GM19099 (cell line): ENCODE measurements around the gene CELF3.
A peak's percentile ranks its signal among the peaks of the same experiment; 100 is the strongest.

Experiments
- POLR2A ChIP-seq: IDR thresholded peaks from 3 replicates; pipeline ENCODE4 v1.6.1; 2011; ENCODE audit warnings: low read depth; ENCODE audit not compliant: insufficient read length; ENCODE audit errors: extremely low read depth

CELF3 gene

DNA sequence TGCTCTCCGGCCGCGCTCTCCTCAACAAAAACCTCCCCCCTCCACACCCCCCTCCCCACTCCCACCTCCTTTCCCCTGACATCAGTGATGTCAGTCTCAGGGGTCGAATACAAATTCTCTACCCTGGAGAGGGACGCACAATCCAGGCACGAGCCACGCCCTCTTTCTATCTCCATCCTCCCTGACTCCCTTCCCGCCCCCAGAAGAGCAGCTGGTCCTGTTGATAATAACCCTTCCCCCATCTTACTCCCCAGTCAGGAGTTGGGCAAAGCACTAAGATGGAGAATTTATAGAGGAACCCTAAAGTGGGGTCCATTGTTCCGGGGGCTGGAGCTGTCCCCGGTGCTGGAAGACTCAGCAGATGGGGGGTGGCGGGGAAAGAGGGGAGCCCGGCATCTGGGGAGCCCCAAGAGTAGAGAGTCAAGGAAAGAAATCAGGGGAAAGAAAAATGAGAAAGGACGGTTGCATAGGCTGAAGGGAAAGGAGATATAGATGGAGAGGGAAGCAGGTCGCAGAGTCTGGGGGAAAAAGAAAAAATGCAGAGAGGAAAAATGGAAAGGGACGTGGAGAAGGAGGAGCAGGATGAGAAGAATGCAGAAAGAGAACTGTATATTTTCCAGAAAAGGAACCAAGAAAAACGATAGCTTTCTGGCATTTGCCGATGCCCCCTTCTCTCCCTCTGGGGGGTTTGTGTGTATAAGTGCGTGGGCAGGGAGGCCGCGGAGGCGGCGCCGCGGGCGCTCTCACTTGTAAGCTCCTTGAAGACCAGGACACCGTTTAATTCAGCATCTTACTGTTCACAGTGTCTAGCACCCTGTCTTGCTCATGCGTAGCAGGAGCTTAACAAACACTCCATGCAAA lies at the start of gene CELF3:
Gene CELF3 (minus strand): TSS at position 33 of the 861 bp plus-strand sequence. CDS start 783 bp downstream, outside the sequence.
- no peak for TF ChIP-seq POLR2A

- TF ChIP-seq POLR2A = no peak
Observed at GRCh38 chr1:151763990-151764389, 47.4 kb upstream of the CELF3 start.

GRCh38 chr1:151762941-151763921 lies 46.6 kb upstream of the CELF3 start, which contains the start of gene MRPL9:
Gene MRPL9, minus strand, starts transcription at chr1:151763496. Its CDS starts 17 bp downstream, at chr1:151763479.
- peak; percentile 84 for TF ChIP-seq POLR2A

DNA sequence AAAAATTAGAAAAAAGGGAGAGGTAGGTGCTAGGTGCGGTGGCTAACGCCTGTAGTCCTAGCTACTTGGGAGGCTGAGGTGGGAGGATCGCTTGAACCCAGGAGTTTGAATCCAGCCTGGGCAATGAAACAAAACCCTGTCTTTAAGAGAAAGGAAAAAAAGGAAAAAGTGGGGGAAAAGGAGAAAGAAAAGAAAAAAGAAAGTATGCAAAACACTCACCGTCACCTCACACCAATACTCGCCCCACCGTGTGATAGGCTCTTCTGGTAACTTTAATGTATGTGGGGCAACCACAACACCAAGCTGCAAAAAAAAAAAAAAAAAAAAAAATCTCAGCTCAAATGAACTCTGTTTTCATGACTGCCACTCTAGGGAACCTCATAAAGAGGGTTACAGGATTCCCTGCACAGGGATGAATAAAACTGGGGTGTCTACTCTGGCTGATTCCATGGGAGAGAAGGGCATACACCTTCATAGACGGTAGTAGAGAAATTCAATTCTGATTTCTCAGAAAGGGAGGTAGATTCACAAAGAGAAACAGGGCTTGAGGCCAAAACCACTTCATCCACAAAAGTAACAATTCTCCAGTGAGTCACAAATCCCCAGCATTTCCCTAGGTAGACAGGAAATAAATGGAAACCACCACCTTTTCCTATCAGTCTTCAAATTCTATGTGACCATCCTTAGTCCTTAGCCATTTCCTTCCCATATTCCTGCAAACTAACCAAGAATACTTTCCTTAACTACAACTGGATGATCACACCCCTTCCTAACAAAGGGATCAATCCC lies 44.2 kb upstream of the CELF3 start:
- TF ChIP-seq POLR2A = no peak

- TF ChIP-seq POLR2A = no peak
Observed at GRCh38 chr1:151759241-151759640, 42.6 kb upstream of the CELF3 start.

- no peak for TF ChIP-seq POLR2A
Observed at GRCh38 chr1:151756291-151756690, 39.7 kb upstream of the CELF3 start.

GRCh38 chr1:151741516-151741915 lies 24.9 kb upstream of the CELF3 start:
- no peak for TF ChIP-seq POLR2A

DNA sequence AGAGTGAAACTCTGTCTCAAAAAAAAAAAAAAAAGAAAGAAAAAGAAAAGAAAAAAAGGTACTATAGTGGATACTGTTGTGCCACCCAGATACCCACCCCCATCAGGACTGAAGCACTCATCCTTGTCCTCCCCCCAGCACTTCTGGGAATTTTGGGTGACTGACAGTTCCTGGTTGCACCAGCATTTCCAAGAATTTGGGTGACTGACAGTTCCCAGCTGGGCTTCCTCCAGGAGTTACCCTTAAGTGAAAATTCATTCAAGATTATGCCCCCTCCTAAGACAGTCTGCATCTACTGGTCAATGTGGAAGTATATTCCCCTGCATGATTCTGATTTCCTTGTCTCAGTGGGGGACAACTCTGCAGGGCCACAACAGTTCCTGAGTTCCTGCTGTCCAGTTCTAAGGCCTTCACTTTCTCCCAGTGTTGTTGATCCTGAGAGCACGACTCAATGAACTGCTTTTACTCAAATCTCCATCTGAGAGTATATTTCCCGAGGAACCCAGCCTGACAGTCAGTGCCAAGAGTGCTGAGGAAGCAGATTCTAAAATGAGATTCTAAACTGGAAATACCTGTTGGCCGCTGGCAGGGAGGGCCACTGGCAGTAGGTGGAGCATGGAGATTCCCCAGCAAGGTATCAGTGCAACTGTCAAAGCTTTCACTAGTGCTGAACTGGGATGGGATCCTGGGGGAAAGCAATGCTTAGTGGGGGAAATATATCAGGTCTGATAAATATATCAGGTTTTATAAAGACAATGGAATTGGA lies 23.2 kb upstream of the CELF3 start:
- TF ChIP-seq POLR2A = no peak

GRCh38 chr1:151737479-151737878 lies 20.9 kb upstream of the CELF3 start:
- no peak for TF ChIP-seq POLR2A

GRCh38 chr1:151737026-151737425 lies 20.4 kb upstream of the CELF3 start:
- TF ChIP-seq POLR2A = no peak

DNA sequence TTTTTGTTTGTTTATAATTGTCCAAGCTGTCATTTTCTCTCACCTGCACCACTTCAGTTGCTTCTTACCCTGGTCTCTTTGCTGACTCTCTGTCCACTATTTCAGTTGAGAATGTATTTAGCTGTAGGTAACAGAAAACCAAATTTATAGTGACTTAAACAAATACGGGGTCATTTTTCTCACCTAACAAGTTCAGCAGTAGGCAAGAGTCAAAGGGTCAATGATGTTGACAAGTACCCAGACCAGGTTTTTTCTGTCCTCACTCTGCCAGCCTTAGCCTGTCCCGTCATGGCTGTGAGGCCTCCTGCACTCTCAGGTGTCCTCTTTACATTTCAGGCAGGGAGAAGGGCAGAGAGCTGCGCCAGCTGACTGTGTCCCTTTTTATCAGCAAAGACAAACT lies 16.5 kb upstream of the CELF3 start:
- TF ChIP-seq POLR2A = no peak

GRCh38 chr1:151729966-151730291 lies 13.3 kb upstream of the CELF3 start:
- TF ChIP-seq POLR2A = no peak

GRCh38 chr1:151729157-151729965 lies 12.8 kb upstream of the CELF3 start:
- no peak for TF ChIP-seq POLR2A
